Measurements from ENCODE around the gene PRR20C. TPM values are rescaled to one million over a fixed set of nuclear protein-coding genes. Genes with fewer than 3 reads are reported as not detected.
"Not testable (repeated sequence)": the region's sequence is repeated elsewhere in the genome, so short reads cannot be mapped to it uniquely, and the experiment has no call there.

Gene PRR20C
- total RNA-seq (2021; ENCODE audit: unreplicated experiment): not detected
- polyA plus RNA-seq (2012; ENCODE audit: insufficient read length): not detected
- Bru-seq, nascent RNA: not detected
- BruChase-seq, experiment 1, labeled RNA remaining after a 2-hour chase: not detected
- BruChase-seq, experiment 2, labeled RNA remaining after a 6-hour chase: not detected
- long read RNA-seq: 0 reads

DNA sequence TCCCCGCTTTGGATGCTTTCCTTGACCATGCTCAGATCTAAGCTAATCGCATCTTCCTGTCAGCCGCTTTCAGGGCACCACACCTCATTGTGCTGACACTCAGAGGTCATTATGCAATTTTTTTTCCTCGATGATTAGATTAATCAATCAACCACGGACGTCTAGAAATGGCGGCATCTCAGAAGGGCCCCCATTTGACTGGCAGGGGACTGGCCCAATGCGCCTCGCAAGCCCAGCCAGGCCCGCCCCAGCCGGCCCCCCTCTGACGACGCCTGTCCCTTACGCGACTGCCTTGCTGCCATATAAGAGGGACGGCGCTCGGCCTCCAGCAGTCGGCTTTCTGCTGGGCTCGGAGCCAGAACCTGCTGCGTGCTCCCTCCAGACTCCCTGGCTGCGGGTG, at the start of gene PRR20C:
PRR20C (plus strand) TSS at position 301 of the 400 bp plus-strand sequence. CDS start 387 bp downstream, outside the sequence.
- ATAC-seq; BruUV-seq (replicated peaks); in situ Hi-C loops (cut with HindIII; ENCODE audit: low pct_unique_long_range_greater_than_20kb, low sequenced_read_pairs); H3K9me3 ChIP-seq (ENCODE audit: control insufficient read depth, insufficient read depth, low read depth, low read length); DNase-seq (ENCODE audit: low read depth, low spot score); H3K4me3 ChIP-seq (ENCODE audit: low read depth in 2 of 2, low read length in 2 of 2); H3K36me3 ChIP-seq (ENCODE audit: control insufficient read depth, insufficient read depth, low read length); H3K4me1 ChIP-seq (ENCODE audit: control insufficient read depth, insufficient read depth, low read length); H3K27me3 ChIP-seq (ENCODE audit: control insufficient read depth, insufficient read depth, low read length); POLR2A ChIA-PET; intact Hi-C loops (cut with micrococcal nuclease; ENCODE audit: unreplicated experiment); H3K27ac ChIP-seq (ENCODE audit: low read length); CTCF ChIA-PET: not testable (repeated sequence)

DNA sequence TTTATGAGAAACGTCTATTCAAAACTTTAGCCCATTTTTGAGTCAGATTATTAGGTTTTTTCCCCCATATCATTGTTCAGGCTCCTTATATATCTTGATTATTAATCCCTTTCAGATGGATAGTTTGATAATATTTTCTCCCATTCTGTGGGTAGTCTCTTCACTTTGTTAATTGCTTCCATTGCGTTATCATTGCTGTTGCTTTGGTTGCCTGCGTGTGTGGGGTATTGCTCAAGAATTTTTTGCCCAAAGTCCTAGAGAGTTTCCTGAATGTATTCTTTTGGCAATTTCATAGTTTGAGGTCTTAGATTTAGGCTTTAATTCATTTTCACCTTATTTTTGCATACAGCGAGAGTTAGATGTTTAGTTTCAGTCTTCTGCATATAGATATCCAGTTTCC, 38.9 kb upstream of the PRR20C start:
- Histone ChIP-seq H3K27me3 (ENCODE audit: control insufficient read depth, insufficient read depth, low read length) (no peaks in the 10 kb centered on the region), H3K4me1 (ENCODE audit: control insufficient read depth, insufficient read depth, low read length) (no peaks in the 10 kb centered on the region), H3K27ac (ENCODE audit: low read length) (no peak overlapping the region), H3K4me3 (ENCODE audit: low read depth in 2 of 2, low read length in 2 of 2) (no peak overlapping the region), H3K36me3 (ENCODE audit: control insufficient read depth, insufficient read depth, low read length) (no peaks in the 10 kb centered on the region), H3K9me3 (ENCODE audit: control insufficient read depth, insufficient read depth, low read depth, low read length) (no peaks in the 10 kb centered on the region)
- BruUV-seq (replicated peaks): no TSS peak
- TF ChIP-seq, protein P1, sequence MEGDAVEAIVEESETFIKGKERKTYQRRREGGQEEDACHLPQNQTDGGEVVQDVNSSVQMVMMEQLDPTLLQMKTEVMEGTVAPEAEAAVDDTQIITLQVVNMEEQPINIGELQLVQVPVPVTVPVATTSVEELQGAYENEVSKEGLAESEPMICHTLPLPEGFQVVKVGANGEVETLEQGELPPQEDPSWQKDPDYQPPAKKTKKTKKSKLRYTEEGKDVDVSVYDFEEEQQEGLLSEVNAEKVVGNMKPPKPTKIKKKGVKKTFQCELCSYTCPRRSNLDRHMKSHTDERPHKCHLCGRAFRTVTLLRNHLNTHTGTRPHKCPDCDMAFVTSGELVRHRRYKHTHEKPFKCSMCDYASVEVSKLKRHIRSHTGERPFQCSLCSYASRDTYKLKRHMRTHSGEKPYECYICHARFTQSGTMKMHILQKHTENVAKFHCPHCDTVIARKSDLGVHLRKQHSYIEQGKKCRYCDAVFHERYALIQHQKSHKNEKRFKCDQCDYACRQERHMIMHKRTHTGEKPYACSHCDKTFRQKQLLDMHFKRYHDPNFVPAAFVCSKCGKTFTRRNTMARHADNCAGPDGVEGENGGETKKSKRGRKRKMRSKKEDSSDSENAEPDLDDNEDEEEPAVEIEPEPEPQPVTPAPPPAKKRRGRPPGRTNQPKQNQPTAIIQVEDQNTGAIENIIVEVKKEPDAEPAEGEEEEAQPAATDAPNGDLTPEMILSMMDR (IDR thresholded peaks at IDR 0.05): no peak
- TF ChIP-seq SIN3A (IDR thresholded peaks at IDR 0.05; ENCODE audit: borderline replicate concordance, insufficient read depth, low read depth, low read length) (no peak), TCF7L2 (IDR thresholded peaks at IDR 0.05; ENCODE audit: low read depth, low read length) (no peak), POLR2AphosphoS5 (IDR thresholded peaks at IDR 0.05; ENCODE audit: low read depth, low read length) (no peak)
- TF ChIP-seq, protein P2, sequence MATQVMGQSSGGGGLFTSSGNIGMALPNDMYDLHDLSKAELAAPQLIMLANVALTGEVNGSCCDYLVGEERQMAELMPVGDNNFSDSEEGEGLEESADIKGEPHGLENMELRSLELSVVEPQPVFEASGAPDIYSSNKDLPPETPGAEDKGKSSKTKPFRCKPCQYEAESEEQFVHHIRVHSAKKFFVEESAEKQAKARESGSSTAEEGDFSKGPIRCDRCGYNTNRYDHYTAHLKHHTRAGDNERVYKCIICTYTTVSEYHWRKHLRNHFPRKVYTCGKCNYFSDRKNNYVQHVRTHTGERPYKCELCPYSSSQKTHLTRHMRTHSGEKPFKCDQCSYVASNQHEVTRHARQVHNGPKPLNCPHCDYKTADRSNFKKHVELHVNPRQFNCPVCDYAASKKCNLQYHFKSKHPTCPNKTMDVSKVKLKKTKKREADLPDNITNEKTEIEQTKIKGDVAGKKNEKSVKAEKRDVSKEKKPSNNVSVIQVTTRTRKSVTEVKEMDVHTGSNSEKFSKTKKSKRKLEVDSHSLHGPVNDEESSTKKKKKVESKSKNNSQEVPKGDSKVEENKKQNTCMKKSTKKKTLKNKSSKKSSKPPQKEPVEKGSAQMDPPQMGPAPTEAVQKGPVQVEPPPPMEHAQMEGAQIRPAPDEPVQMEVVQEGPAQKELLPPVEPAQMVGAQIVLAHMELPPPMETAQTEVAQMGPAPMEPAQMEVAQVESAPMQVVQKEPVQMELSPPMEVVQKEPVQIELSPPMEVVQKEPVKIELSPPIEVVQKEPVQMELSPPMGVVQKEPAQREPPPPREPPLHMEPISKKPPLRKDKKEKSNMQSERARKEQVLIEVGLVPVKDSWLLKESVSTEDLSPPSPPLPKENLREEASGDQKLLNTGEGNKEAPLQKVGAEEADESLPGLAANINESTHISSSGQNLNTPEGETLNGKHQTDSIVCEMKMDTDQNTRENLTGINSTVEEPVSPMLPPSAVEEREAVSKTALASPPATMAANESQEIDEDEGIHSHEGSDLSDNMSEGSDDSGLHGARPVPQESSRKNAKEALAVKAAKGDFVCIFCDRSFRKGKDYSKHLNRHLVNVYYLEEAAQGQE (IDR thresholded peaks at IDR 0.05; ENCODE audit: insufficient read depth in 1 of 2, low read depth in 2 of 2, low read length in 1 of 2): no peak
- DNase-seq (ENCODE audit: low read depth, low spot score) (no peak), ATAC-seq (no peak)
- intact Hi-C loops (cut with micrococcal nuclease; ENCODE audit: unreplicated experiment): no loop called here
- POLR2A ChIA-PET: no interaction called here
- CTCF ChIA-PET: no interaction called here
- in situ Hi-C loops (cut with HindIII; ENCODE audit: low pct_unique_long_range_greater_than_20kb, low sequenced_read_pairs): no loop called here

DNA sequence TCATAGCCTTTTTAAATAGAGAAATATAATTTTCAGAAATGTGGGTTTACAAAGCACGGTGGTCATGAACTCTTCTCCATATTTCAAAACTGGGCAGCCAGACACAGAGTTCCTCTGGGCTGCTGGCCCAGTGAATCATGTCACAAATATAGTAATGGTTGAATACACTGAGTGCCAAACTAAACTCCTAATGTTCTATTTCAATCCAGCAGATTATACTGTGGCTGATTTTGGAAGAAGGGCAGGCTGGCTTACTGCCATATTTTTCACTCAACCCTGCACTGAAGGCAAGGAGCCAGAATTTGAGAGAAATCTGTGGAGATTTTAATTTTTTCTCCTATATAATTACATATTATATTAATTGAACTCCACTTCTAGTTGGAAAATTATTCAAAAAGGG, 30.2 kb upstream of the PRR20C start:
- H3K4me1 ChIP-seq (ENCODE audit: control insufficient read depth, insufficient read depth, low read length): no peaks in the 10 kb centered on the region
- ATAC-seq (no peak), DNase-seq (ENCODE audit: low read depth, low spot score) (no peak)
- H3K27ac ChIP-seq (ENCODE audit: low read length): no peak overlapping the region
- TF ChIP-seq, protein P1 (IDR thresholded peaks at IDR 0.05): no peak
- no peak for TF ChIP-seq TCF7L2 (IDR thresholded peaks at IDR 0.05; ENCODE audit: low read depth, low read length)
- TF ChIP-seq, protein P2 (IDR thresholded peaks at IDR 0.05; ENCODE audit: insufficient read depth in 1 of 2, low read depth in 2 of 2, low read length in 1 of 2): no peak
- TF ChIP-seq POLR2AphosphoS5 (IDR thresholded peaks at IDR 0.05; ENCODE audit: low read depth, low read length): no peak
- no peak overlapping the region for H3K4me3 ChIP-seq (ENCODE audit: low read depth in 2 of 2, low read length in 2 of 2)
- H3K36me3 ChIP-seq (ENCODE audit: control insufficient read depth, insufficient read depth, low read length): no peaks in the 10 kb centered on the region
- no peaks in the 10 kb centered on the region for H3K9me3 ChIP-seq (ENCODE audit: control insufficient read depth, insufficient read depth, low read depth, low read length)
- intact Hi-C loops (cut with micrococcal nuclease; ENCODE audit: unreplicated experiment): no loop called here
- CTCF ChIA-PET: no interaction called here
- no TSS peak for BruUV-seq (replicated peaks)
- in situ Hi-C loops (cut with HindIII; ENCODE audit: low pct_unique_long_range_greater_than_20kb, low sequenced_read_pairs): no loop called here
- H3K27me3 ChIP-seq (ENCODE audit: control insufficient read depth, insufficient read depth, low read length): no peaks in the 10 kb centered on the region
- POLR2A ChIA-PET: no interaction called here
